HG03469 (cell line): ENCODE data around the gene CSRNP2.
"Not testable (repeated sequence)": the region's sequence is repeated elsewhere in the genome, so short reads cannot be mapped to it uniquely, and the experiment has no call there.

Source experiments
- ATAC-seq: cut with Tn5 transposase; IDR thresholded peaks from one replicate; pipeline ENCODE4 v1.9.1; 2021; ENCODE audit warnings: mild to moderate bottlenecking, moderate library complexity, moderate number of reproducible peaks; ENCODE audit not compliant: unreplicated experiment

The CSRNP2 gene

GRCh38 chr12:51083126-51083833, at the start of gene CSRNP2:
TSS of gene CSRNP2 (minus strand) at chr12:51083596. CDS start at chr12:51076561, 7,035 bp downstream.
- peak; percentile 78 for ATAC-seq

- no peak for ATAC-seq
These were observed 49.3 kb upstream of the CSRNP2 start for GRCh38 chr12:51132693-51133092.

GRCh38 chr12:51131745-51132521, 48.5 kb upstream of the CSRNP2 start:
- ATAC-seq = no peak

GRCh38 chr12:51128919-51129318, 45.5 kb upstream of the CSRNP2 start:
- ATAC-seq = no peak

GRCh38 chr12:51127050-51127729, 43.8 kb upstream of the CSRNP2 start:
- no peak for ATAC-seq

GRCh38 chr12:51126297-51126696, 42.9 kb upstream of the CSRNP2 start:
- no peak for ATAC-seq

- no peak for ATAC-seq
These were observed 41.1 kb upstream of the CSRNP2 start for GRCh38 chr12:51124504-51124903.

GRCh38 chr12:51122844-51123243, 39.4 kb upstream of the CSRNP2 start:
- no peak for ATAC-seq

GRCh38 chr12:51118706-51119105, 35.3 kb upstream of the CSRNP2 start:
- no peak for ATAC-seq

- no peak for ATAC-seq
These were observed 32.1 kb upstream of the CSRNP2 start for GRCh38 chr12:51115533-51115932.

GRCh38 chr12:51108136-51108535, 24.7 kb upstream of the CSRNP2 start:
- ATAC-seq = no peak

GRCh38 chr12:51103977-51104376, 20.6 kb upstream of the CSRNP2 start:
- no peak for ATAC-seq

GRCh38 chr12:51098611-51099010, 15.2 kb upstream of the CSRNP2 start:
- no peak for ATAC-seq

- no peak for ATAC-seq
These were observed 7.4 kb upstream of the CSRNP2 start for GRCh38 chr12:51090705-51091229.

- no peak for ATAC-seq
These were observed 4.4 kb upstream of the CSRNP2 start for GRCh38 chr12:51087818-51088217.

GRCh38 chr12:51086933-51087332, 3.5 kb upstream of the CSRNP2 start:
- no peak for ATAC-seq

GRCh38 chr12:51085757-51086156, 2.4 kb upstream of the CSRNP2 start:
- ATAC-seq = no peak

- ATAC-seq = no peak
These were observed 753 bp downstream of the CSRNP2 start for GRCh38 chr12:51082561-51083125.

GRCh38 chr12:51081421-51081820, 2.0 kb downstream of the CSRNP2 start:
- no peak for ATAC-seq

- no peak for ATAC-seq
These were observed 3.3 kb downstream of the CSRNP2 start for GRCh38 chr12:51080136-51080535.

GRCh38 chr12:51078866-51079265, 4.5 kb downstream of the CSRNP2 start:
- ATAC-seq = not testable (repeated sequence)
